Measurements from ENCODE around the gene TCF7. TPM values are rescaled to one million over a fixed set of nuclear protein-coding genes. Genes with fewer than 3 reads are reported as not detected.

TCF7 gene
- total and polyA plus RNA-seq, 2 of the 13 experiments (the other 11 are each of a cell fraction or from before 2014, with no cell fraction given): 6.3 to 6.8 TPM

- TF ChIP-seq ZNF574 (CRISPR knock-in tag; IDR thresholded peaks at IDR 0.05) (no peak), ZFP41 (CRISPR knock-in tag; IDR thresholded peaks at IDR 0.05; ENCODE audit: borderline replicate concordance) (no peak), NFE2L2 (IDR thresholded peaks at IDR 0.05; ENCODE audit: low read length) (peak; percentile 51; the same call in 1 of the 2 replicates)
Observed at GRCh38 chr5:134174841-134175839, 60.7 kb downstream of the TCF7 start (continued).

- FAIRE-seq (no peak), DNase-seq (ENCODE audit: low spot score) (no peak), ATAC-seq (peak; percentile 51)
- H3K9ac ChIP-seq (ENCODE audit: insufficient read depth, low read depth, low read length): peak overlapping the region; percentile 99
- ChIA-PET POLR2A (interaction anchor here (0.6 to 2.9 kb wide), 17 partner anchors 12 to 221 kb away, joined by 3 to 46 read pairs (median 5); partner anchors contain the start of gene PPP2CA), CTCF (ENCODE audit: low intra/inter-chr PET ratio, low total read pairs) (no interaction called here)
- BruUV-seq (replicated peaks): no TSS peak
- 0% methylated on average over 9 of the region's 31 CpGs for WGBS (ENCODE audit: low lambda C conversion rate)
- peaks cover 32% of the 10 kb centered on the region for H4K20me1 ChIP-seq (ENCODE audit: insufficient read depth, low read length)
- H3K36me3 ChIP-seq (replicated peaks in 1 of 2; ENCODE audit: control insufficient read depth in 1 of 2, insufficient read depth in 2 of 2, low read length in 2 of 2): peaks cover 4 to 25% of the 10 kb centered on the region in 2 experiments
- peak overlapping the region; percentile 95 to 97 (median 97) for H3K4me3 ChIP-seq (replicated peaks in 1 of 3; ENCODE audit: insufficient read depth in 1 of 3, low read depth in 2 of 3, low read length in 3 of 3)
- no peak overlapping the region for H2AFZ ChIP-seq (ENCODE audit: low read length)
- H3K4me1 ChIP-seq (ENCODE audit: insufficient read depth, low read length): peaks cover 45% of the 10 kb centered on the region
- no peaks in the 10 kb centered on the region for H3K9me3 ChIP-seq (ENCODE audit: low read length)
- H3K4me2 ChIP-seq (ENCODE audit: low read depth, low read length): peak overlapping the region; percentile 86
- in situ Hi-C loops (cut with HindIII; ENCODE audit: extremely low pct_ligation_motif_present, low pct_unique_long_range_greater_than_20kb): loop anchor here (5.0 to 25.0 kb wide), 2 partner anchors 51 to 411 kb away; partner anchors contain the start of gene PPP2CA
- peak overlapping the region; percentile 98 for H3K27ac ChIP-seq (ENCODE audit: extremely low read length, insufficient read depth, low read length)
- TF ChIP-seq TCF12 (IDR thresholded peaks at IDR 0.05): no peak
- no peak for TF ChIP-seq TCF12 (CRISPR knock-in tag; IDR thresholded peaks at IDR 0.05)
- 0 out of 2 replicates have a peak, but pooled peaks have one; percentile 10 for TF ChIP-seq ZBTB37 (CRISPR knock-in tag; IDR thresholded peaks at IDR 0.05)
- TF ChIP-seq NAIF1 (CRISPR knock-in tag; IDR thresholded peaks at IDR 0.05; ENCODE audit: borderline replicate concordance): 0 out of 2 replicates have a peak, but pooled peaks have one; percentile 40
- no peak for TF ChIP-seq ZNF850 (CRISPR knock-in tag; conservative IDR thresholded peaks at IDR 0.05)
- TF ChIP-seq ZNF615 (CRISPR knock-in tag; IDR thresholded peaks at IDR 0.05; ENCODE audit: borderline replicate concordance): 0 out of 2 replicates have a peak, but pooled peaks have one; percentile 32
- TF ChIP-seq PHF21A (CRISPR knock-in tag; IDR thresholded peaks at IDR 0.05): peak; percentile 10; the same call in 1 of the 2 replicates
- 0 out of 2 replicates have a peak, but pooled peaks have one; percentile 10 for TF ChIP-seq SNAI1 (CRISPR knock-in tag; IDR thresholded peaks at IDR 0.05; ENCODE audit: borderline replicate concordance)
- H3K79me2 ChIP-seq (ENCODE audit: insufficient read depth, low read length): peaks cover 53% of the 10 kb centered on the region
- H3K27me3 ChIP-seq (ENCODE audit: control insufficient read depth in 1 of 2, insufficient read depth in 2 of 2, low read length in 2 of 2): no peaks in the 10 kb centered on the region
- intact Hi-C loops (cut with micrococcal nuclease; ENCODE audit: unreplicated experiment): loop anchor here (5.0 kb wide), 1 partner anchor 51 kb away; the partner anchor contains the start of gene PPP2CA
Observed at GRCh38 chr5:134175921-134176510, 61.5 kb downstream of the TCF7 start.

Data from HepG2 (cell line).